Left ventricle myocardium inferior (tissue), 1 donor: ENCODE measurements around the gene CD244. TPM values are rescaled to one million over a fixed set of nuclear protein-coding genes. Genes with fewer than 3 reads are reported as not detected.
A peak's percentile ranks its signal among the peaks of the same experiment; 100 is the strongest.

Experiments used
- DNase-seq: peaks from one replicate; pipeline ENCODE4 v3.0.0-alpha.2; 2020
- H3K27ac ChIP-seq: fragments of 200-600 bp; replicated peaks from 2 replicates; pipeline ENCODE4 v1.8.0; 2021
- H3K27me3 ChIP-seq: fragments of 200-600 bp; 2 replicates; pipeline ENCODE4 v1.8.0; 2021; ENCODE audit warnings: low read depth
- H3K36me3 ChIP-seq: fragments of 200-600 bp; 2 replicates; pipeline ENCODE4 v1.8.0; 2021
- H3K4me1 ChIP-seq: fragments of 200-600 bp; 2 replicates; pipeline ENCODE4 v1.8.0; 2021
- H3K4me3 ChIP-seq: fragments of 200-600 bp; 2 replicates; pipeline ENCODE4 v1.8.0; 2021; ENCODE audit warnings: mild to moderate bottlenecking, moderate library complexity
- H3K9me3 ChIP-seq: fragments of 200-600 bp; replicated peaks from 2 replicates; pipeline ENCODE4 v1.8.0; 2021
- CTCF ChIP-seq: fragments of 200-600 bp; IDR thresholded peaks from 2 replicates; pipeline ENCODE4 v1.8.0; 2021; ENCODE audit warnings: antibody characterized with exemption, mild to moderate bottlenecking, borderline replicate concordance
- intact Hi-C: fragments of 100-400 bp; cut with micrococcal nuclease; formaldehyde crosslinking; loops from one replicate; pipeline ENCODE4 v1.11.0; 2022
- long read RNA-seq: library from polyadenylated mRNA; unstranded; transcript quantifications from one replicate; pipeline ENCODE4 v2.0.0, GENCODE V29; 2021
- total RNA-seq: library from RNA; stranded (reverse); fragmentation: NEBNext Ultra II Directional; extraction: Animal tissue kit (Norgen Biotek cat#: 25700); gene quantifications from one replicate; pipeline ENCODE4 v1.2.1, GENCODE V29; 2021
- donor health status: DM: no; HTN: yes; CAD: no; lungs with severe emphysema.

CD244 gene
- 0.14 TPM for total RNA-seq
- long read RNA-seq, result 0 reads

- Histone ChIP-seq H3K36me3 (no peaks in the 10 kb centered on the region), H3K4me1 (no peaks in the 10 kb centered on the region), H3K27me3 (peaks cover 30% of the 10 kb centered on the region), H3K9me3 (no peaks in the 10 kb centered on the region), H3K4me3 (no peak within 1 kb of the TSS), H3K27ac (peak within 1 kb of the TSS; percentile 33)
- intact Hi-C loops, result no loop called here
- TF ChIP-seq CTCF, result no peak
- DNase-seq, result peak; percentile 20
Measured at GRCh38 chr1:160862203-160863060, at the start of gene CD244. CD244 (minus strand) TSS chr1:160862887; CDS start chr1:160862677, 210 bp downstream.

GRCh38 chr1:160911925-160912324 is 49.2 kb upstream of the CD244 start:
- no peak for DNase-seq
- TF ChIP-seq CTCF, result no peak
- peaks cover 24% of the 10 kb centered on the region for H3K4me1 ChIP-seq
- H3K4me3 ChIP-seq, result no peak overlapping the region
- H3K36me3 ChIP-seq, result no peaks in the 10 kb centered on the region
- no peak overlapping the region for H3K27ac ChIP-seq
- intact Hi-C loops, result no loop called here
- H3K27me3 ChIP-seq, result peaks cover 11% of the 10 kb centered on the region
- H3K9me3 ChIP-seq, result no peaks in the 10 kb centered on the region

- peaks cover 28% of the 10 kb centered on the region for H3K4me1 ChIP-seq
- H3K27ac ChIP-seq, result no peak overlapping the region
- no peak for DNase-seq
- TF ChIP-seq CTCF, result no peak
- intact Hi-C loops, result no loop called here
- H3K27me3 ChIP-seq, result peaks cover 11% of the 10 kb centered on the region
- no peaks in the 10 kb centered on the region for H3K36me3 ChIP-seq
- no peak overlapping the region for H3K4me3 ChIP-seq
- H3K9me3 ChIP-seq, result no peaks in the 10 kb centered on the region
Measured at GRCh38 chr1:160911441-160911840, 48.8 kb upstream of the CD244 start.

GRCh38 chr1:160910170-160910750 is 47.6 kb upstream of the CD244 start:
- Histone ChIP-seq H3K27me3 (peaks cover 11% of the 10 kb centered on the region), H3K27ac (no peak overlapping the region), H3K9me3 (no peaks in the 10 kb centered on the region), H3K4me1 (peaks cover 35% of the 10 kb centered on the region), H3K36me3 (no peaks in the 10 kb centered on the region), H3K4me3 (no peak overlapping the region)
- TF ChIP-seq CTCF, result no peak
- intact Hi-C loops, result no loop called here
- DNase-seq, result no peak

- H3K27ac ChIP-seq, result no peak overlapping the region
- no peak for DNase-seq
- H3K36me3 ChIP-seq, result no peaks in the 10 kb centered on the region
- no peaks in the 10 kb centered on the region for H3K9me3 ChIP-seq
- no peak for TF ChIP-seq CTCF
- peaks cover 44% of the 10 kb centered on the region for H3K4me1 ChIP-seq
- intact Hi-C loops, result no loop called here
- peaks cover 7% of the 10 kb centered on the region for H3K27me3 ChIP-seq
- H3K4me3 ChIP-seq, result no peak overlapping the region
Measured at GRCh38 chr1:160907976-160908375, 45.3 kb upstream of the CD244 start.
